GM13976 (cell line): ENCODE data around the gene MSLN.

Experiments
- DNase-seq: peaks from one replicate; pipeline ENCODE4 v3.0.0; 2012; ENCODE audit warnings: low spot score
- in situ Hi-C: fragments of 300-500 bp; cut with MboI; formaldehyde crosslinking; loops from one replicate; pipeline ENCODE4 v1.12.0; 2022; ENCODE audit warnings: low sequenced_read_pairs, mixed read lengths, inconsistent platforms; ENCODE audit not compliant: unreplicated experiment
- TF ChIP-seq, protein P1 (sequence below): IDR thresholded peaks from 2 replicates; pipeline ENCODE4 v1.5.1; 2012; ENCODE audit warnings: borderline replicate concordance, mild to moderate bottlenecking; ENCODE audit not compliant: insufficient read depth; ENCODE audit errors: extremely low read depth, missing control alignments, control extremely low read depth

MSLN gene

DNA sequence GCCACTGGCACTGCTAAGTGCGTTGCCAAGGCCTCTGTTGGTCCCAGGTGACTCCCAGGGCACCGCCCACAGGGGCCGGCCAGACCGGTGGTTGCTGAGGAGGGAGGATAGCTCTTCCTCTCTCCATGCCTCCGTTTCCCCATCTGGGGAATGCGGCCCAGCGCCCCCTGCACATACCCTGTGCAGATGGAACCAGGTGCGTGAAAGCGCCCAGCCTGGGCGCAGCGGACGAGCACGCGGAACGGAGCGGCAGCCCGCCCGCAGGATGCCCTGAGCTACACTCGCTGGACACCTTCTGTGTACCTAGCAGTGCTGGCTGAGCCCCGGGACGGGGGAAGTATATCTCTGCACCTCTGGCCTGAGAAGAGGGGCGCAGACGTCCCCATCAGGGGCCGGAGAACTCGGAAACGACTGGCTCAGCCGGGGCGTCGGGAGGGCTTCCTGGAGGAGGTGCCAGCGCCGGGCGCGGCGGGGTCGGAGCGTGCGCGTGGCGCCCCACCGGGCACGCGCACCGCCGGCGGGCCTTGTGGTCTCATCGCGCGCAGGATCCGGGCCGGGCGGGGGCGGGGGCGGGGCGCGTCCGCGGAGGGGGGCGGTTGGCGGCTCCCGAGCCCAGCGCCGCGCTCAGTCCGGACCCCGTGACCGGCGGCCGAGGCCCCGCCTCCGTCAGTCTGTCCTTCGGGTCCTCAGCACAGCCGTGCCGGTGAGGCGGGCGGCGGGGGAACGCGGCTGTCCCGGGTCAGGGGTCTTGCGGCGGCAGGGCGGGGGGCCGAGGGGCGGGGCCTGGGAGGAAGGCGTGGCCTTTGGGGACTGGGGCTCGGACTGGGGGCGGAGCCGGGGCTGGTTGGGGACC is 33.9 kb upstream of the MSLN start, which contains the start of the genes CCDC78 and HAGHL:
Gene CCDC78 (minus strand): TSS at position 6 of the 853 bp plus-strand sequence. CDS start 76 bp downstream, outside the sequence.
Gene HAGHL (plus strand): TSS at position 669 of the 853 bp plus-strand sequence. CDS start 404 bp downstream, outside the sequence.
- in situ Hi-C loops: no loop called here
- peak; percentile 85 for DNase-seq

DNA sequence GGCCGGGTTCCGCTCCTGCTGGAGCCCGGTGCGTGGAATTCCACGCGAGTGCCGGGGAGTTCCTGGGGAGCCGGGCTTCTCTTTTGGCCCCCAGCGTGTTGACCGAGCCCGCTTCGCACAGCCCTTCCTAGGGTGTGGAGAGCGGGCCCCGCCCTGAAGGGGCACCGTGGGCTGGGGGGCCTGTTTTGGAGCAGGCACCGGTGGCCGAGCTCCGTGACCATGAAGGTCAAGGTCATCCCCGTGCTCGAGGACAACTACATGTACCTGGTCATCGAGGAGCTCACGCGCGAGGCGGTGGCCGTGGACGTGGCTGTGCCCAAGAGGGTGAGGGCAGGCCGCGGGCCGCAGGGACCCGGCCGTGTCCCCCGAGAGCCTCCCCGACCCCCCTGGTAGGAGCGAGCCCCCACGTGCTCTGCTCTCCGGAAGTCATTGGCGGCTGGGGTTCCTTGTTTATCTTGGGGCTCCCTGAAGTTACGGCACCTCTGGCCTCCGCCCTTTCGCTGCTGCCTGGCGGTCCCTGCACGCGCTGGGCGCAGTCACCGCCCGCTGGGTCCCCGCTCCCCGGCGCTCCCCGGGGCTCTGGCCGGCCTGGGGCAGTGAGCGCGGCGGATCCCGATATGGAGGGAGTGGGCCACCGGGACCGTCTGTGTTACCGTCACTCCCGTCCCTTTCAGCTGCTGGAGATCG is 33.1 kb upstream of the MSLN start:
- in situ Hi-C loops: no loop called here
- TF ChIP-seq, protein P1, sequence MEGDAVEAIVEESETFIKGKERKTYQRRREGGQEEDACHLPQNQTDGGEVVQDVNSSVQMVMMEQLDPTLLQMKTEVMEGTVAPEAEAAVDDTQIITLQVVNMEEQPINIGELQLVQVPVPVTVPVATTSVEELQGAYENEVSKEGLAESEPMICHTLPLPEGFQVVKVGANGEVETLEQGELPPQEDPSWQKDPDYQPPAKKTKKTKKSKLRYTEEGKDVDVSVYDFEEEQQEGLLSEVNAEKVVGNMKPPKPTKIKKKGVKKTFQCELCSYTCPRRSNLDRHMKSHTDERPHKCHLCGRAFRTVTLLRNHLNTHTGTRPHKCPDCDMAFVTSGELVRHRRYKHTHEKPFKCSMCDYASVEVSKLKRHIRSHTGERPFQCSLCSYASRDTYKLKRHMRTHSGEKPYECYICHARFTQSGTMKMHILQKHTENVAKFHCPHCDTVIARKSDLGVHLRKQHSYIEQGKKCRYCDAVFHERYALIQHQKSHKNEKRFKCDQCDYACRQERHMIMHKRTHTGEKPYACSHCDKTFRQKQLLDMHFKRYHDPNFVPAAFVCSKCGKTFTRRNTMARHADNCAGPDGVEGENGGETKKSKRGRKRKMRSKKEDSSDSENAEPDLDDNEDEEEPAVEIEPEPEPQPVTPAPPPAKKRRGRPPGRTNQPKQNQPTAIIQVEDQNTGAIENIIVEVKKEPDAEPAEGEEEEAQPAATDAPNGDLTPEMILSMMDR: no peak
- DNase-seq: peak; percentile 70

More for the DNA sequence above, 33.9 kb upstream of the MSLN start, which contains the start of the genes CCDC78 and HAGHL:
- TF ChIP-seq, protein P1: no peak

DNA sequence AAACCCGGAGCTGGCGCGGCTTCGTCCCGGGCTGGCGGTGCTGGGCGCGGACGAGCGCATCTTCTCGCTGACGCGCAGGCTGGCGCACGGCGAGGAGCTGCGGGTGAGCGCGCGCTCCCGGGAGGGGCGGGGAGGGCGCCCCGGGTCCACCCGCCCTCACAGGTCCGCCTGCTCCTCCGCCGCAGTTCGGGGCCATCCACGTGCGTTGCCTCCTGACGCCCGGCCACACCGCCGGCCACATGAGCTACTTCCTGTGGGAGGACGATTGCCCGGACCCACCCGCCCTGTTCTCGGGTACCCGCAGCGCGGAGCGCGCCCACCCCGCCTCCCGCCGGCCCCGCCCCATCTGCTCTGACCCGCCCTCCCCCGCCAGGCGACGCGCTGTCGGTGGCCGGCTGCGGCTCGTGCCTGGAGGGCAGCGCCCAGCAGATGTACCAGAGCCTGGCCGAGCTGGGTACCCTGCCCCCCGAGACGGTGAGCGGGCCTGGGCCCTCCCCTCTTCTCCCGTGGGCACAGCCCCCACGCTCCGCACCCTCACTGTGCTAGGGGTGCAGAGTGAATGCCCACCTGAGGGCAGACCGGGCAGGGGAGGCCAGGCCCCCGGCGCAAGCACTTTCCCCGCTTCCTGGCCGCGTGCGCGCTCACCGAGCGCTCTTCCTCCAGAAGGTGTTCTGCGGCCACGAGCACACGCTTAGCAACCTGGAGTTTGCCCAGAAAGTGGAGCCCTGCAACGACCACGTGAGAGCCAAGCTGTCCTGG is 32.2 kb upstream of the MSLN start:
- TF ChIP-seq, protein P1: no peak
- DNase-seq: peak; percentile 88
- in situ Hi-C loops: no loop called here

DNA sequence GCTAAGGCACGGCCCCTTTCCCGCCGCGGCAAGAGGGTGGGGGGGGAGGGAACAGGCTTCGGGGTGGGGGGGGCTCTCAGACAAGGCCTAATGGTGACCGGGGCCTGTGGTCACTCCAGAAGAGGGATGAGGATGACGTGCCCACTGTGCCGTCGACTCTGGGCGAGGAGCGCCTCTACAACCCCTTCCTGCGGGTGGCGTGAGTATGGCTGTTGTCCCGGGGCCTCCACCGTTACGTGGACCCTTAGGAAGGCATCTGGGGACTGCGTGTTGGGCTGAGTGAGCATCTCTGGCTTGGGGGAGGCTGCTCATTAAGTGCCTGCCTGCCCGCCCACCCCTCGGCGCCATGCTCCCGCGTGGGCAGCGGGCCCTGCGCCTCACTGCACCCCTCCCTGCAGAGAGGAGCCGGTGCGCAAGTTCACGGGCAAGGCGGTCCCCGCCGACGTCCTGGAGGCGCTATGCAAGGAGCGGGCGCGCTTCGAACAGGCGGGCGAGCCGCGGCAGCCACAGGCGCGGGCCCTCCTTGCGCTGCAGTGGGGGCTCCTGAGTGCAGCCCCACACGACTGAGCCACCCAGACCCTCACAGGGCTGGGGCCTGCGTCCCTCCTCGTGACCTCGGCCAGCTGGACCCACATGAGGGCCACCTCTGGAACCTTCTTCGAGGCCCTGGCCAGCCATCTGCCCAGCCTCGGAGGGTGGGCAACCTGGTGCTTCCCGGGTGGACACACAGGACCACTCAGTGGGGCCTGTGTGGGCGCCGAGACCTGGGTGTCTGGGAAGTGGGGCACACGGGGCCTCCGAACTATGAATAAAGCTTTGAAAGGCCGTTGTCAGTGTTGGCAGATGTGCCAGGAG is 31.4 kb upstream of the MSLN start:
- DNase-seq: no peak
- in situ Hi-C loops: no loop called here
- TF ChIP-seq, protein P1: no peak

DNA sequence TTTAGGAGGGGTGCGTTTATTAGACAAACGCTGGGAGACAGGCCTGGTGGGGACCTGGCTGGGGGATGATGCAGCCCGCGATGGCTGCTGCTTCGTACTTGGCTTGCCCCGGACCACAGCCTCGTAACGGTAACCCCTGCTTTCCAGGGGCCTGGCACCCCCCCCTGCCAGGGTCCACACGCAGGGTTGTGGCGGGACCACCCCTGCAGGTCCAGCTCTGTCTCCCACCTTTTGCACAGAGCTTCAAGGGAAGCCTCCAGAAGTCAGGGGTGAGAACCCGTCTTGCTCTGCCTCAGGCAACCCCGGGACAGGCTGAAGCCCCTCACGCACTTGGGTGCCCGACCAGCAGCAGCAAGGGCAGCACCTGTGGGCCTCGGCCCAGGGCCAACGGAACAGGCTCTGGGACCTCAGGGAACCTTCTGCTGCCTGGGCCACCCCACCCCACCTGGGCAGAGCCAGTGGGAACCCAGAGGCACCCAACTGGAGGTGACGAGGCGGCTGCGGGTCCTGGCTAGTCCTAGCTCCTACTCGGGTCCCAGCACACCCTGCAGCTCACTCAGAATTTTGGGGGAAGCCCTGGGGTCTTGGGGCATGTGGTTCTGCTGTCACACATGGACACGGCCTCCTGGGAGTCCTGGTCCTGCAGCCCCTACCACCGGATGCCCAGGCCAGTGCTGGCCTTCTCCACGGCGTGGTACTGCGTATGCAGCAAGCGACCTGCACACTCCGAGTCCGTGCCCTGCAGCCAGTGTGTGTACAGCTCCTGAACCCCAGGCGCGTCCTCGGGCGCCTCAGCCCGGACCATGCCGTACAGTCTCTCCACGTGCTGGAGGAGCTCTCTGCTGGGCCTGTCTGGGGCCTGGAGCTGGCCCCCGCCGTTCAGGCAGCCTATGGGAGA is 30.5 kb upstream of the MSLN start:
- TF ChIP-seq, protein P1: no peak
- no peak for DNase-seq
- in situ Hi-C loops: no loop called here
